HFF-Myc (cell line): ENCODE results near the gene EEF1A2.

Experiments used
- DNase-seq: peaks from one replicate; pipeline ENCODE4 v3.0.0-alpha.2; 2011; ENCODE audit warnings: low read depth; ENCODE audit errors: extremely low read depth
- H3K4me3 ChIP-seq: replicated peaks from 2 replicates; pipeline ENCODE4 v1.5.1; 2011; ENCODE audit warnings: low read depth, mild to moderate bottlenecking, control low read depth, low read length
- TF ChIP-seq, protein P1 (sequence below): IDR thresholded peaks from 2 replicates; pipeline ENCODE4 v1.5.1; 2012; ENCODE audit warnings: mild to moderate bottlenecking, low read depth, low read length, control low read depth; ENCODE audit errors: missing control alignments

Gene EEF1A2

GRCh38 chr20:63438121-63438520 is 60.8 kb downstream of the EEF1A2 start:
- no peak overlapping the region for H3K4me3 ChIP-seq
- no peak for DNase-seq
- TF ChIP-seq, protein P1, sequence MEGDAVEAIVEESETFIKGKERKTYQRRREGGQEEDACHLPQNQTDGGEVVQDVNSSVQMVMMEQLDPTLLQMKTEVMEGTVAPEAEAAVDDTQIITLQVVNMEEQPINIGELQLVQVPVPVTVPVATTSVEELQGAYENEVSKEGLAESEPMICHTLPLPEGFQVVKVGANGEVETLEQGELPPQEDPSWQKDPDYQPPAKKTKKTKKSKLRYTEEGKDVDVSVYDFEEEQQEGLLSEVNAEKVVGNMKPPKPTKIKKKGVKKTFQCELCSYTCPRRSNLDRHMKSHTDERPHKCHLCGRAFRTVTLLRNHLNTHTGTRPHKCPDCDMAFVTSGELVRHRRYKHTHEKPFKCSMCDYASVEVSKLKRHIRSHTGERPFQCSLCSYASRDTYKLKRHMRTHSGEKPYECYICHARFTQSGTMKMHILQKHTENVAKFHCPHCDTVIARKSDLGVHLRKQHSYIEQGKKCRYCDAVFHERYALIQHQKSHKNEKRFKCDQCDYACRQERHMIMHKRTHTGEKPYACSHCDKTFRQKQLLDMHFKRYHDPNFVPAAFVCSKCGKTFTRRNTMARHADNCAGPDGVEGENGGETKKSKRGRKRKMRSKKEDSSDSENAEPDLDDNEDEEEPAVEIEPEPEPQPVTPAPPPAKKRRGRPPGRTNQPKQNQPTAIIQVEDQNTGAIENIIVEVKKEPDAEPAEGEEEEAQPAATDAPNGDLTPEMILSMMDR = no peak
